GM23338 (cell line): Measurements from ENCODE around the gene RCL1. TPM values are rescaled to one million over a fixed set of nuclear protein-coding genes. Genes with fewer than 3 reads are reported as not detected.

Experiments
- EZH2phosphoT487 ChIP-seq: fragments of 200-600 bp; sonication (generic); IDR thresholded peaks from one replicate; pipeline ENCODE4 v1.8.1; 2018; ENCODE audit warnings: antibody characterized with exemption; ENCODE audit not compliant: unreplicated experiment
- NANOG ChIP-seq: IDR thresholded peaks from 2 replicates; pipeline ENCODE4 v1.6.1; 2016; ENCODE audit warnings: antibody characterized with exemption, borderline replicate concordance
- POLR2AphosphoS5 ChIP-seq: IDR thresholded peaks from 2 replicates; pipeline ENCODE4 v1.6.1; 2016; ENCODE audit warnings: antibody characterized with exemption, low read depth
- STAT1 ChIP-seq: IDR thresholded peaks from one replicate; pipeline ENCODE4 v1.6.1; 2016; ENCODE audit warnings: antibody characterized with exemption; ENCODE audit not compliant: unreplicated experiment
- ZNF114 ChIP-seq: fragments of 250-450 bp; sonication (Bioruptor Pico); IDR thresholded peaks from 2 replicates; pipeline ENCODE4 v1.5.0; 2020; ENCODE audit warnings: mild to moderate bottlenecking, moderate library complexity
- ZNF331 ChIP-seq: fragments of 250-450 bp; sonication (Bioruptor Pico); IDR thresholded peaks from 2 replicates; pipeline ENCODE4 v1.5.0; 2020; ENCODE audit warnings: low read depth, mild to moderate bottlenecking, moderate library complexity
- polyA plus RNA-seq: library from polyadenylated mRNA; unstranded; fragments of >200 nt; fragmentation: Nextera tagmentation; extraction: Ambion mirVana; gene quantifications from 2 replicates; pipeline ENCODE4 v1.2.1, GENCODE V29; 2016
- total RNA-seq: library from RNA; depleted of rRNA; stranded (reverse); fragments of >200 nt; shearing (Covaris generic); gene quantifications from 2 replicates; pipeline ENCODE4 v1.2.3, GENCODE V29; 2014
- TF ChIP-seq, protein P1 (sequence below): fragments of 250-450 bp; sonication (Bioruptor Pico); IDR thresholded peaks from 2 replicates; pipeline ENCODE4 v1.5.0; 2020; ENCODE audit warnings: mild to moderate bottlenecking, moderate library complexity
- TF ChIP-seq, protein P2 (sequence below), 2 experiments: fragments of 200-600 bp in 1 of 2; sonication (generic) in 1 of 2; conservative IDR thresholded peaks; 2 replicates each; pipeline versions ENCODE4 v1.5.1 to v1.6.1; 2016 to 2017; ENCODE audit warnings: antibody characterized with exemption in 2 of 2, low read depth in 2 of 2, mild to moderate bottlenecking in 2 of 2, moderate library complexity in 1 of 2
- TF ChIP-seq, protein P3 (sequence below): IDR thresholded peaks from 2 replicates; pipeline ENCODE4 v1.6.1; 2016; ENCODE audit warnings: antibody characterized with exemption

Gene RCL1
- total and polyA plus RNA-seq, 2 experiments from 2014 or later: 19.3 to 41.2 TPM

DNA sequence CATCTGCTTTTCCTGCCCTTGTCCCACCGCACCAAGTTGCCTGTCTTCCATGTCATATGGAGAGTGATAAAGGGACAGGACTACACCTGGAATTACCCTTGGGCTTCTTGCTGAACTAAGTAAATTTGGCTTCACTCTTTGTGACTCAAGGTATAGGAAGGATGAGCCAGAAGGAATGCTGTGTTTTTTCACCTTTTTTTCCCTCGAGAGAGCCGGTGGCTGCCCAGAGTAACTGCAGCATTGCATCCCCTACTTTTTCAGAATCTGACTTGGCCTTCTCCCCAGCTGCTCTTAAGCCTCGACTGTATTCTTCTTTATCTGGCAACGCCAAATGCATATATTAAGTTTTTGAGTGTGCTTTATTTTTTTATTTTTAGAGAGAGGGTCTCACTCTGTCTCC, 38.4 kb downstream of the RCL1 start (continued):
- TF ChIP-seq, protein P1, sequence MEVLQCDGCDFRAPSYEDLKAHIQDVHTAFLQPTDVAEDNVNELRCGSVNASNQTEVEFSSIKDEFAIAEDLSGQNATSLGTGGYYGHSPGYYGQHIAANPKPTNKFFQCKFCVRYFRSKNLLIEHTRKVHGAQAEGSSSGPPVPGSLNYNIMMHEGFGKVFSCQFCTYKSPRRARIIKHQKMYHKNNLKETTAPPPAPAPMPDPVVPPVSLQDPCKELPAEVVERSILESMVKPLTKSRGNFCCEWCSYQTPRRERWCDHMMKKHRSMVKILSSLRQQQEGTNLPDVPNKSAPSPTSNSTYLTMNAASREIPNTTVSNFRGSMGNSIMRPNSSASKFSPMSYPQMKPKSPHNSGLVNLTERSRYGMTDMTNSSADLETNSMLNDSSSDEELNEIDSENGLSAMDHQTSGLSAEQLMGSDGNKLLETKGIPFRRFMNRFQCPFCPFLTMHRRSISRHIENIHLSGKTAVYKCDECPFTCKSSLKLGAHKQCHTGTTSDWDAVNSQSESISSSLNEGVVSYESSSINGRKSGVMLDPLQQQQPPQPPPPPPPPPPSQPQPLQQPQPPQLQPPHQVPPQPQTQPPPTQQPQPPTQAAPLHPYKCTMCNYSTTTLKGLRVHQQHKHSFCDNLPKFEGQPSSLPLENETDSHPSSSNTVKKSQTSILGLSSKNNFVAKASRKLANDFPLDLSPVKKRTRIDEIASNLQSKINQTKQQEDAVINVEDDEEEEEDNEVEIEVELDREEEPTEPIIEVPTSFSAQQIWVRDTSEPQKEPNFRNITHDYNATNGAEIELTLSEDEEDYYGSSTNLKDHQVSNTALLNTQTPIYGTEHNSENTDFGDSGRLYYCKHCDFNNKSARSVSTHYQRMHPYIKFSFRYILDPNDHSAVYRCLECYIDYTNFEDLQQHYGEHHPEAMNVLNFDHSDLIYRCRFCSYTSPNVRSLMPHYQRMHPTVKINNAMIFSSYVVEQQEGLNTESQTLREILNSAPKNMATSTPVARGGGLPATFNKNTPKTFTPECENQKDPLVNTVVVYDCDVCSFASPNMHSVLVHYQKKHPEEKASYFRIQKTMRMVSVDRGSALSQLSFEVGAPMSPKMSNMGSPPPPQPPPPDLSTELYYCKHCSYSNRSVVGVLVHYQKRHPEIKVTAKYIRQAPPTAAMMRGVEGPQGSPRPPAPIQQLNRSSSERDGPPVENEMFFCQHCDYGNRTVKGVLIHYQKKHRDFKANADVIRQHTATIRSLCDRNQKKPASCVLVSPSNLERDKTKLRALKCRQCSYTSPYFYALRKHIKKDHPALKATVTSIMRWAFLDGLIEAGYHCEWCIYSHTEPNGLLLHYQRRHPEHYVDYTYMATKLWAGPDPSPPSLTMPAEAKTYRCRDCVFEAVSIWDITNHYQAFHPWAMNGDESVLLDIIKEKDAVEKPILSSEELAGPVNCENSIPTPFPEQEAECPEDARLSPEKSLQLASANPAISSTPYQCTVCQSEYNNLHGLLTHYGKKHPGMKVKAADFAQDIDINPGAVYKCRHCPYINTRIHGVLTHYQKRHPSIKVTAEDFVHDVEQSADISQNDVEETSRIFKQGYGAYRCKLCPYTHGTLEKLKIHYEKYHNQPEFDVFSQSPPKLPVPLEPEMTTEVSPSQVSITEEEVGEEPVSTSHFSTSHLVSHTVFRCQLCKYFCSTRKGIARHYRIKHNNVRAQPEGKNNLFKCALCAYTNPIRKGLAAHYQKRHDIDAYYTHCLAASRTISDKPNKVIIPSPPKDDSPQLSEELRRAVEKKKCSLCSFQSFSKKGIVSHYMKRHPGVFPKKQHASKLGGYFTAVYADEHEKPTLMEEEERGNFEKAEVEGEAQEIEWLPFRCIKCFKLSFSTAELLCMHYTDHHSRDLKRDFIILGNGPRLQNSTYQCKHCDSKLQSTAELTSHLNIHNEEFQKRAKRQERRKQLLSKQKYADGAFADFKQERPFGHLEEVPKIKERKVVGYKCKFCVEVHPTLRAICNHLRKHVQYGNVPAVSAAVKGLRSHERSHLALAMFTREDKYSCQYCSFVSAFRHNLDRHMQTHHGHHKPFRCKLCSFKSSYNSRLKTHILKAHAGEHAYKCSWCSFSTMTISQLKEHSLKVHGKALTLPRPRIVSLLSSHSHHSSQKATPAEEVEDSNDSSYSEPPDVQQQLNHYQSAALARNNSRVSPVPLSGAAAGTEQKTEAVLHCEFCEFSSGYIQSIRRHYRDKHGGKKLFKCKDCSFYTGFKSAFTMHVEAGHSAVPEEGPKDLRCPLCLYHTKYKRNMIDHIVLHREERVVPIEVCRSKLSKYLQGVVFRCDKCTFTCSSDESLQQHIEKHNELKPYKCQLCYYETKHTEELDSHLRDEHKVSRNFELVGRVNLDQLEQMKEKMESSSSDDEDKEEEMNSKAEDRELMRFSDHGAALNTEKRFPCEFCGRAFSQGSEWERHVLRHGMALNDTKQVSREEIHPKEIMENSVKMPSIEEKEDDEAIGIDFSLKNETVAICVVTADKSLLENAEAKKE: no peak
- no peak for TF ChIP-seq STAT1
- TF ChIP-seq EZH2phosphoT487: no peak
- TF ChIP-seq, protein P2, sequence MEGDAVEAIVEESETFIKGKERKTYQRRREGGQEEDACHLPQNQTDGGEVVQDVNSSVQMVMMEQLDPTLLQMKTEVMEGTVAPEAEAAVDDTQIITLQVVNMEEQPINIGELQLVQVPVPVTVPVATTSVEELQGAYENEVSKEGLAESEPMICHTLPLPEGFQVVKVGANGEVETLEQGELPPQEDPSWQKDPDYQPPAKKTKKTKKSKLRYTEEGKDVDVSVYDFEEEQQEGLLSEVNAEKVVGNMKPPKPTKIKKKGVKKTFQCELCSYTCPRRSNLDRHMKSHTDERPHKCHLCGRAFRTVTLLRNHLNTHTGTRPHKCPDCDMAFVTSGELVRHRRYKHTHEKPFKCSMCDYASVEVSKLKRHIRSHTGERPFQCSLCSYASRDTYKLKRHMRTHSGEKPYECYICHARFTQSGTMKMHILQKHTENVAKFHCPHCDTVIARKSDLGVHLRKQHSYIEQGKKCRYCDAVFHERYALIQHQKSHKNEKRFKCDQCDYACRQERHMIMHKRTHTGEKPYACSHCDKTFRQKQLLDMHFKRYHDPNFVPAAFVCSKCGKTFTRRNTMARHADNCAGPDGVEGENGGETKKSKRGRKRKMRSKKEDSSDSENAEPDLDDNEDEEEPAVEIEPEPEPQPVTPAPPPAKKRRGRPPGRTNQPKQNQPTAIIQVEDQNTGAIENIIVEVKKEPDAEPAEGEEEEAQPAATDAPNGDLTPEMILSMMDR (conservative IDR thresholded peaks at IDR 0.05; ENCODE audit: low read depth in 2 of 2): no peak
- TF ChIP-seq, protein P3, sequence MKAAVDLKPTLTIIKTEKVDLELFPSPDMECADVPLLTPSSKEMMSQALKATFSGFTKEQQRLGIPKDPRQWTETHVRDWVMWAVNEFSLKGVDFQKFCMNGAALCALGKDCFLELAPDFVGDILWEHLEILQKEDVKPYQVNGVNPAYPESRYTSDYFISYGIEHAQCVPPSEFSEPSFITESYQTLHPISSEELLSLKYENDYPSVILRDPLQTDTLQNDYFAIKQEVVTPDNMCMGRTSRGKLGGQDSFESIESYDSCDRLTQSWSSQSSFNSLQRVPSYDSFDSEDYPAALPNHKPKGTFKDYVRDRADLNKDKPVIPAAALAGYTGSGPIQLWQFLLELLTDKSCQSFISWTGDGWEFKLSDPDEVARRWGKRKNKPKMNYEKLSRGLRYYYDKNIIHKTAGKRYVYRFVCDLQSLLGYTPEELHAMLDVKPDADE: no peak
- no peak for TF ChIP-seq ZNF331
- TF ChIP-seq ZNF114 (CRISPR knock-in tag): no peak
- TF ChIP-seq NANOG: no peak
- no peak for TF ChIP-seq POLR2AphosphoS5
